Adrenal gland (tissue), 12 donors: ENCODE data around the gene RPTN. TPM values are rescaled to one million over a fixed set of nuclear protein-coding genes. Genes with fewer than 3 reads are reported as not detected.

Experiments used
- DNase-seq, 7 donors: peaks; one replicate each; pipeline ENCODE4 v3.0.0-alpha.2; 2019 to 2020
- H3K27ac ChIP-seq, 5 donors: fragments of 200-600 bp; sonication (generic) in 4 of 5; 1 replicate in 3 of 5; 2 replicates in 2 of 5; pipeline versions ENCODE4 v1.5.1 to v1.8.0; 2016 to 2020; ENCODE audit warnings: mild to moderate bottlenecking in 1 of 5
- H3K27me3 ChIP-seq: fragments of 200-600 bp; 2 replicates; pipeline ENCODE4 v1.8.0; 2021
- H3K36me3 ChIP-seq, 2 donors: fragments of 200-600 bp; replicated peaks in 1 of 2; 1 replicate in 1 of 2; 2 replicates in 1 of 2; pipeline versions ENCODE4 v1.5.1 to v1.8.0; 2018 to 2022
- H3K4me1 ChIP-seq, 2 donors: fragments of 200-600 bp; replicated peaks in 1 of 2; 1 replicate in 1 of 2; 2 replicates in 1 of 2; pipeline versions ENCODE4 v1.5.1 to v1.8.0; 2018 to 2021
- H3K4me3 ChIP-seq, 4 donors: fragments of 200-600 bp; sonication (generic) in 3 of 4; one replicate each; pipeline ENCODE4 v1.5.1; 2016 to 2018
- H3K9me3 ChIP-seq, 3 donors: fragments of 200-600 bp; sonication (generic) in 1 of 3; replicated peaks in 1 of 3; 1 replicate in 2 of 3; 2 replicates in 1 of 3; pipeline versions ENCODE4 v1.5.1 to v1.8.0; 2016 to 2021
- POLR2A ChIP-seq, 2 donors: fragments of 450-650 bp; IDR thresholded peaks; one replicate each; pipeline ENCODE4 v1.6.1; 2017; ENCODE audit warnings: antibody characterized with exemption in 2 of 2, mild to moderate bottlenecking in 2 of 2, moderate library complexity in 1 of 2
- WGBS, 4 donors: extraction: QIAGEN DNeasy Blood & Tissue Kit in 2 of 4; methylation state at CpG; one replicate each; pipeline versions ENCODE4 v1.1.5 to v1.1.7; 2013 to 2017; 5-methylcytosine and 5-hydroxymethylcytosine counted together
- intact Hi-C, 2 donors: fragments of 100-400 bp; cut with DNase I; formaldehyde crosslinking; loops; one replicate each; pipeline versions ENCODE4 v1.14.1 to v1.15.0; 2022 to 2023
- polyA plus RNA-seq, 3 donors: library from polyadenylated mRNA; stranded (reverse); fragments of 200-250 nt in 2 of 3; fragments of 350-450 nt in 1 of 3; fragmentation: Illumina TruSeq in 1 of 3; extraction: RNeasy Lipid Tissue Mini Kit (QIAGEN cat#74804) in 1 of 3; gene quantifications; one replicate each; pipeline ENCODE4 v1.2.3, GENCODE V29; 2013 to 2014
- total RNA-seq, 9 donors: library from RNA; depleted of rRNA in 4 of 9; stranded (reverse); fragments of >200 nt in 4 of 9; fragments of 120-200 nt in 1 of 9; fragmentation: NEBNext Ultra II Directional in 1 of 9; extraction: Animal tissue kit (Norgen Biotek cat#: 25700) in 1 of 9; gene quantifications; one replicate each; pipeline versions ENCODE4 v1.1.0 to v1.2.4, GENCODE V29; 2013 to 2023
- TF ChIP-seq, protein P1 (sequence below), 6 experiments: fragments of 450-650 bp in 4 of 6; fragments of 200-600 bp in 2 of 6; sonication (generic) in 1 of 6; IDR thresholded peaks; 1 replicate in 5 of 6; 2 replicates in 1 of 6; pipeline versions ENCODE4 v1.5.1 to v1.8.0; 2016 to 2021; ENCODE audit warnings: antibody characterized with exemption in 6 of 6, mild to moderate bottlenecking in 2 of 6, moderate library complexity in 1 of 6
- donor health status: healthy with polysubstance abuse.
- donor health status: Bipolar disorder and iron deficiency.
- donor health status: DM: yes; HTN: yes; CAD: no.
- donor health status: DM: no; HTN: no; CAD: no.
- donor health status: DM: no; HTN: no; CAD: no.
- donor health status: DM: yes; HTN: yes; CAD: no.

Gene RPTN
- total and polyA plus RNA-seq, 12 donors: not detected

DNA sequence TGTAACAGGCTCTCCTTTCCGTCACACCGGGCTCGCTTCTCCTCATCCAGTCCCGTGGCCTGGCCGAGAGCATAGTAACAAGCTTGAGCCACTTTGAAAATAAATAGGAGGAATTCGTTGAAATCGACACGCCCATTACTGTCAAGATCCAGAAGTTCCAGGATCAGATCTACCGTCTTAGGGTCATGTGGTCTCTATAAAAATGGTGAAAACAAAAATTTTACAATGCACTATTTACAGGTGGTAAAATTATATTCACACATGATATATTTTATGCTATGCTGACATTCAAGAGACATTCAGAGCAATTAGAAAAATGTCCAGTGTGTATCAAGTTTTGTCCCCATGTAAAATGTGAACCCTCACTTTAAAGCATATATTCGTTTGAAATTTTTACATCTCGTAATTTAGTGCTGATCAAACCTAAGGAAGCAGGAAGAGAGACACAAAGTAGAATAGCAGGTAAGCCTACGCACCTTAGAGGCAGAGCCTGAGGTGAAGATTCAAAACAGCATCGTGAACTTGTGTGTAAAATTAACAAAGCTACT lies 46.1 kb downstream of the RPTN start:
- Histone ChIP-seq H3K4me3 (no peak overlapping the region), H3K27ac (no peak overlapping the region), H3K4me1 (peaks cover 12 to 25% of the 10 kb centered on the region in 2 donors), H3K27me3 (peaks cover 70% of the 10 kb centered on the region), H3K36me3 (no peaks in the 10 kb centered on the region), H3K9me3 (no peaks in the 10 kb centered on the region)
- intact Hi-C loops: no loop called here
- DNase-seq: no peak
- WGBS, 4 donors: 20 to 35% (median 25%) methylated on average over 13 of the region's 13 CpGs
- no peak for TF ChIP-seq POLR2A (IDR thresholded peaks at IDR 0.05)
- TF ChIP-seq, protein P1, sequence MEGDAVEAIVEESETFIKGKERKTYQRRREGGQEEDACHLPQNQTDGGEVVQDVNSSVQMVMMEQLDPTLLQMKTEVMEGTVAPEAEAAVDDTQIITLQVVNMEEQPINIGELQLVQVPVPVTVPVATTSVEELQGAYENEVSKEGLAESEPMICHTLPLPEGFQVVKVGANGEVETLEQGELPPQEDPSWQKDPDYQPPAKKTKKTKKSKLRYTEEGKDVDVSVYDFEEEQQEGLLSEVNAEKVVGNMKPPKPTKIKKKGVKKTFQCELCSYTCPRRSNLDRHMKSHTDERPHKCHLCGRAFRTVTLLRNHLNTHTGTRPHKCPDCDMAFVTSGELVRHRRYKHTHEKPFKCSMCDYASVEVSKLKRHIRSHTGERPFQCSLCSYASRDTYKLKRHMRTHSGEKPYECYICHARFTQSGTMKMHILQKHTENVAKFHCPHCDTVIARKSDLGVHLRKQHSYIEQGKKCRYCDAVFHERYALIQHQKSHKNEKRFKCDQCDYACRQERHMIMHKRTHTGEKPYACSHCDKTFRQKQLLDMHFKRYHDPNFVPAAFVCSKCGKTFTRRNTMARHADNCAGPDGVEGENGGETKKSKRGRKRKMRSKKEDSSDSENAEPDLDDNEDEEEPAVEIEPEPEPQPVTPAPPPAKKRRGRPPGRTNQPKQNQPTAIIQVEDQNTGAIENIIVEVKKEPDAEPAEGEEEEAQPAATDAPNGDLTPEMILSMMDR (IDR thresholded peaks at IDR 0.05): no peak

DNA sequence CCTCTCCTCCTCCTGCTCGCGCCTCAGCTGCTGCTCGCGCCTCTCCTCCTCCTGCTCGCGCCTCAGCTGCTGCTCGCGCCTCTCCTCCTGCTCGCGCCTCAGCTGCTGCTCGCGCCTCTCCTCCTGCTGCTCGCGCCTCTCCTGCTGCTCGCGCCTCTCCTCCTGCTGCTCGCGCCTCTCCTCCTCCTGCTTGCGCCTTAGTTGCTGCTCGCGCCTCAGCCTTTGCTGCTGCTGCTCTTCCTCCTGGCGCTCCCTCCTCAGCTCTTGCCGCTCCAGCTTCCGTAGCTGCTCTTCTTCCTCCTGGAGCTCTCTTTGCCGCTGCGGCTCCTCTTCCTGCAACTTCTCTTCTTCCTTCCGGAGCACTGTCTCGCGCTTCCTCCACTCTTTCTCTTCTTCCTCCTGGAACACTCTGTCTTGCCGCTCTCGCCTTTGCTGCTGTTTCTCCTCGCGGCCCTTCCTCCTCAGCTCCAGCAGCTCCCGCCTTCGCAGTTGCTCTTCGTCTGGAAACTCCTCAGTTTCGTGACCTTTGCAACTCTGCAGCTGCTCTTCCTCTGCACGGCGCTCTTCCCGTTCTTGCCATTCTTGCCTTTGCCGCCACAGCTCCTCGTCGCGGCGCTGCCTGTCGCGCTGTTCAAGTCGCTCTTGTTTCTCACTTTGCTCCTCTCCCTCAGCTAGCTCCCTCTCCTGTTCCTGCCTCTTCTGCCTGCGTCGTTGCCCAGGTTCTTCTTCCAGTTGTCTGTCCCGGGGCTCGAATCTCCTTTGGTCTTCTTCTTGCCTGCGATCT lies 46.7 kb downstream of the RPTN start:
- Histone ChIP-seq H3K27ac (no peak overlapping the region), H3K4me1 (peaks cover 12 to 25% of the 10 kb centered on the region in 2 donors), H3K4me3 (no peak overlapping the region), H3K36me3 (no peaks in the 10 kb centered on the region), H3K27me3 (peaks cover 73% of the 10 kb centered on the region), H3K9me3 (no peaks in the 10 kb centered on the region)
- TF ChIP-seq POLR2A (IDR thresholded peaks at IDR 0.05): no peak
- TF ChIP-seq, protein P1 (IDR thresholded peaks at IDR 0.05): no peak
- DNase-seq: no peak
- intact Hi-C loops: no loop called here
- 1 to 3% (median 3%) methylated on average over 45 to 53 of the region's 53 CpGs for WGBS, 4 donors

DNA sequence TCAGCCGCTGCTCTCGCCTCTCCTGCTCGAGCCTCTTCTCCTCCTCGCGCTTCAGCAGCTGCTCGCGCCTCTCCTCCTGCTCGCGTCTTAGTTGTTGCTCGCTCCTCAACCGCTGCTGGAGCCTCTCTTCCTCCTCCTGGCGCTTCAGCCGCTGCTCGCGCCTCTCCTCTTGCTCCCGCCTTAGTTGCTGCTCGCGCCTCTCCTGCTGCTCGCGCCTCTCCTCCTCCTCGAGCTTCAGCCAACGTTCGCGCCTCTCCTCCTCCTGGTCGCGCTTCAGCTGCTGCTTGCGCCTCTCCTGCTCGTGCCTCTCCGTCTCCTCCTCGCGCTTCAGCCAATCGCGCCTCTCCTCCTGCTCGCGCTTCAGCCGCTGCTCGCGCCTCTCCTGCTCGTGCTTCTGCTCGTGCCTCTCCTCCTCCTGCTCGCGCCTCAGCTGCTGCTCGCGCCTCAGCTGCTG lies 47.5 kb downstream of the RPTN start:
- Histone ChIP-seq H3K9me3 (no peaks in the 10 kb centered on the region), H3K27ac (no peak overlapping the region), H3K4me1 (peaks cover 12 to 25% of the 10 kb centered on the region in 2 donors), H3K27me3 (peaks cover 75% of the 10 kb centered on the region), H3K36me3 (no peaks in the 10 kb centered on the region), H3K4me3 (peak overlapping the region in 1 of 4 donors; percentile 42)
- no peak for DNase-seq
- 1 to 2% (median 2%) methylated on average over 33 to 44 of the region's 44 CpGs for WGBS, 4 donors
- no peak for TF ChIP-seq POLR2A (IDR thresholded peaks at IDR 0.05)
- TF ChIP-seq, protein P1 (IDR thresholded peaks at IDR 0.05): no peak
- intact Hi-C loops: no loop called here

DNA sequence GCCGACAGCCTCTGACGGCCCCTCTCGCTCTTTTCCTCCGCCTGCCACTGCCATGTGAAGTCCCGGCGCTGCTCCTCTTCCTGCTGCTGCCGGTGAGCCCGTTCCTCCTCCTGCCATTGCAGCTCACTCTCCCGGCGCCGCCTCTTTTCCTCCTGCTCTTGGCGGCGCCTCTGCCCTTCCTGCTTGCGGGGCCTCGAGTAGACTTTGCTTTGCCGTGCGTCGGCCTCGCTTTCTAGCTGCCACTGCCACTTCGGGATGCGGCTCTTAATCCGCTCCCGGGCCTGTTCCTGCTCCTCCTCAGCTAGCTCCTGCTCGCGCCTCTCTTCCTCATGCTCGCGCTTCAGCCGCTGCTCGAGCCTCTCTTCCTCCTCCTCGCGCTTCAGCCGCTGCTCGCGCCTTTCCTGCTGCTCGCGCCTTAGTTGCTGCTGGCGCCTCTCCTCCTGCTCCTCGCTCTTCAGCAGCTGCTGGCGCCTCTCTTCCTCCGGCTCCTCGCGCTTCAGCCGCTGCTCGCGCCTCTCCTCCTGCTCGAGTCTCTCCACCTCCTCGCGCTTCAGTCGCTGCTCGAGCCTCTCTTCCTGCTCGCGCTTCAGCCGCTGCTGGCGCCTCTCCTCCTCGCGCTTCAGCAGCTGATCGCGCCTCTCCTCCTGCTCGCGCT lies 48.0 kb downstream of the RPTN start:
- TF ChIP-seq, protein P1 (IDR thresholded peaks at IDR 0.05): no peak
- TF ChIP-seq POLR2A (IDR thresholded peaks at IDR 0.05): no peak
- H3K4me1 ChIP-seq: peaks cover 12 to 25% of the 10 kb centered on the region in 2 donors
- WGBS, 4 donors: 1 to 4% (median 2%) methylated on average over 56 to 60 of the region's 60 CpGs
- H3K9me3 ChIP-seq: no peaks in the 10 kb centered on the region
- peaks cover 75% of the 10 kb centered on the region for H3K27me3 ChIP-seq
- H3K36me3 ChIP-seq: no peaks in the 10 kb centered on the region
- H3K27ac ChIP-seq: no peak overlapping the region
- intact Hi-C loops: no loop called here
- DNase-seq: peak in 2 of 7 donors; percentile 7 to 30
- H3K4me3 ChIP-seq: peak overlapping the region in 1 of 4 donors; percentile 42
